ENCODE data around the gene BCCIP. TPM values are rescaled to one million over a fixed set of nuclear protein-coding genes. Genes with fewer than 3 reads are reported as not detected.

BCCIP gene
- total and polyA plus RNA-seq, 2 donors (not counting 1 experiment from before 2014, with no cell fraction given) = 10.5 to 40.7 TPM

- no peak for ATAC-seq (ENCODE audit: low read depth)
Measured at GRCh38 chr10:125852487-125852886, 29.1 kb downstream of the BCCIP start.

GRCh38 chr10:125857185-125857760, 33.9 kb downstream of the BCCIP start:
- Histone ChIP-seq H4K20me1 (ENCODE audit: control insufficient read depth, insufficient read depth, low read length, poor library complexity, severe bottlenecking) (no peaks in the 10 kb centered on the region), H3K27me3 (replicated peaks in 1 of 4; ENCODE audit: control extremely low read depth in 1 of 4, control insufficient read depth in 3 of 4, insufficient read depth in 4 of 4, low read length in 3 of 4) (no peaks in the 10 kb centered on the region), H3K4me2 (replicated peaks; ENCODE audit: low read depth, low read length, poor library complexity, severe bottlenecking) (no peak overlapping the region), H3K36me3 (replicated peaks in 1 of 2; ENCODE audit: control extremely low read depth in 1 of 2, control insufficient read depth in 1 of 2, extremely low read depth in 1 of 2, insufficient read depth in 2 of 2, low read length in 1 of 2) (peaks cover 0 to 2% of the 10 kb centered on the region in 2 experiments), H3K4me1 (ENCODE audit: control insufficient read depth in 2 of 2, insufficient read depth in 2 of 2, low read length in 2 of 2) (no peaks in the 10 kb centered on the region), H3K9ac (ENCODE audit: low read length) (no peak overlapping the region), H3K9me3 (ENCODE audit: control extremely low read depth in 1 of 3, control insufficient read depth in 2 of 3, insufficient read depth in 1 of 3, low read length in 2 of 3) (no peaks in the 10 kb centered on the region), H3K27ac (ENCODE audit: low read length in 2 of 2) (no peak overlapping the region), H3K4me3 (ENCODE audit: control extremely low read depth in 1 of 5, extremely low read depth in 1 of 5, insufficient read depth in 1 of 5, low read depth in 2 of 5, low read length in 4 of 5) (no peak overlapping the region), H2AFZ (ENCODE audit: insufficient read depth, low read depth, low read length, poor library complexity, severe bottlenecking) (no peak overlapping the region), H3K79me2 (ENCODE audit: control insufficient read depth, insufficient read depth, low read length) (no peaks in the 10 kb centered on the region)
- Mint-ChIP-seq H3K27ac (no peak overlapping the region), H3K27me3 (no peaks in the 10 kb centered on the region), H3K4me1 (no peaks in the 10 kb centered on the region), H3K4me3 (no peak overlapping the region), H3K9me3 (ENCODE audit: insufficient read depth) (no peaks in the 10 kb centered on the region)
- TF ChIP-seq CTCF (IDR thresholded peaks at IDR 0.05) = no peak
- no peak for TF ChIP-seq EZH2 (IDR thresholded peaks at IDR 0.05; ENCODE audit: borderline replicate concordance, insufficient read depth, low read depth, low read length, poor library complexity, severe bottlenecking)
- POLR2A ChIA-PET = no interaction called here
- 100% methylated on average over 2 of the region's 2 CpGs for WGBS (ENCODE audit: insufficient coverage)
- ATAC-seq (ENCODE audit: low read depth) = no peak
- no peak for DNase-seq
- CTCF ChIA-PET = interaction anchor here (1.8 kb wide), 1 partner anchor 11 kb away, joined by 6 read pairs; no protein-coding TSS in a partner anchor
- intact Hi-C loops (cut with micrococcal nuclease) = no loop called here

More at GRCh38 chr10:125852487-125852886, 29.1 kb downstream of the BCCIP start:
- H3K4me1 ChIP-seq (ENCODE audit: control insufficient read depth in 2 of 2, insufficient read depth in 2 of 2, low read length in 2 of 2) = no peaks in the 10 kb centered on the region
- Mint-ChIP-seq H3K27ac (no peak overlapping the region), H3K9me3 (ENCODE audit: insufficient read depth) (no peaks in the 10 kb centered on the region), H3K4me3 (no peak overlapping the region), H3K4me1 (no peaks in the 10 kb centered on the region), H3K27me3 (no peaks in the 10 kb centered on the region)
- H3K36me3 ChIP-seq (replicated peaks in 1 of 2; ENCODE audit: control extremely low read depth in 1 of 2, control insufficient read depth in 1 of 2, extremely low read depth in 1 of 2, insufficient read depth in 2 of 2, low read length in 1 of 2) = peaks cover 0 to 14% of the 10 kb centered on the region in 2 experiments
- no peak overlapping the region for H2AFZ ChIP-seq (ENCODE audit: insufficient read depth, low read depth, low read length, poor library complexity, severe bottlenecking)
- H3K4me2 ChIP-seq (replicated peaks; ENCODE audit: low read depth, low read length, poor library complexity, severe bottlenecking) = no peak overlapping the region
- ChIA-PET CTCF (no interaction called here), POLR2A (no interaction called here)
- H3K4me3 ChIP-seq (ENCODE audit: control extremely low read depth in 1 of 5, extremely low read depth in 1 of 5, insufficient read depth in 1 of 5, low read depth in 2 of 5, low read length in 4 of 5) = no peak overlapping the region
- no peaks in the 10 kb centered on the region for H3K9me3 ChIP-seq (ENCODE audit: control extremely low read depth in 1 of 3, control insufficient read depth in 2 of 3, insufficient read depth in 1 of 3, low read length in 2 of 3)
- DNase-seq = no peak
- H3K79me2 ChIP-seq (ENCODE audit: control insufficient read depth, insufficient read depth, low read length) = no peaks in the 10 kb centered on the region
- TF ChIP-seq CTCF (IDR thresholded peaks at IDR 0.05) = no peak
- TF ChIP-seq EZH2 (IDR thresholded peaks at IDR 0.05; ENCODE audit: borderline replicate concordance, insufficient read depth, low read depth, low read length, poor library complexity, severe bottlenecking) = no peak
- H3K9ac ChIP-seq (ENCODE audit: low read length) = no peak overlapping the region
- H3K27ac ChIP-seq (ENCODE audit: low read length in 2 of 2) = no peak overlapping the region
- H4K20me1 ChIP-seq (ENCODE audit: control insufficient read depth, insufficient read depth, low read length, poor library complexity, severe bottlenecking) = no peaks in the 10 kb centered on the region
- intact Hi-C loops (cut with micrococcal nuclease) = no loop called here
- no peaks in the 10 kb centered on the region for H3K27me3 ChIP-seq (replicated peaks in 1 of 4; ENCODE audit: control extremely low read depth in 1 of 4, control insufficient read depth in 3 of 4, insufficient read depth in 4 of 4, low read length in 3 of 4)
- 100% methylated on average over 6 of the region's 7 CpGs for WGBS (ENCODE audit: insufficient coverage)

All from B cell (primary cell).